Caco-2 (cell line): ENCODE measurements around the gene PPT1. TPM values are rescaled to one million over a fixed set of nuclear protein-coding genes. Genes with fewer than 3 reads are reported as not detected.

Source experiments
- BruUV-seq: library from RNA; stranded (reverse); fragments of 400-500 nt; replicated peaks from 2 replicates; lab custom pipeline; 2021; lab: Mats Ljungman, UMichigan
- CTCF ChIA-PET: fragments of 300-600 bp; sonication (Branson Sonifier 250); formaldehyde crosslinking; loops from one replicate; lab custom pipeline; 2022; ENCODE audit warnings: antibody characterized with exemption; lab: Charles Lee
- POLR2A ChIA-PET: fragments of 300-600 bp; sonication (Branson Sonifier 250); formaldehyde crosslinking; loops from one replicate; lab custom pipeline; 2022; ENCODE audit warnings: antibody characterized with exemption; lab: Charles Lee
- DNase-seq, 2 experiments: peaks; one replicate each; pipeline versions ENCODE4 v3.0.0 to v3.0.0-alpha.2; 2020 to 2022
- H3K27me3 ChIP-seq: replicated peaks from 2 replicates; pipeline ENCODE4 v1.6.0; 2011; ENCODE audit warnings: low read length; ENCODE audit not compliant: control insufficient read depth, insufficient read depth
- H3K36me3 ChIP-seq: 2 replicates; pipeline ENCODE4 v1.5.1; 2011; ENCODE audit warnings: low read length; ENCODE audit not compliant: control insufficient read depth, insufficient read depth
- H3K4me1 ChIP-seq: fragments of 250-450 bp; sonication (Bioruptor Pico); 2 replicates; pipeline ENCODE4 v1.5.1; 2020; ENCODE audit warnings: mild to moderate bottlenecking
- H3K4me3 ChIP-seq: 2 replicates; pipeline ENCODE4 v1.5.1; 2011; ENCODE audit warnings: low read depth, mild to moderate bottlenecking, control low read depth, low read length
- H3K9me3 ChIP-seq: fragments of 250-450 bp; sonication (Bioruptor Pico); 2 replicates; pipeline ENCODE4 v1.5.1; 2020; ENCODE audit warnings: mild to moderate bottlenecking, moderate library complexity
- H3K27ac Mint-ChIP-seq: one replicate; pipeline ENCODE4 v1.8.0; 2022; ENCODE audit warnings: mixed read lengths; ENCODE audit not compliant: unreplicated experiment
- H3K27me3 Mint-ChIP-seq: one replicate; pipeline ENCODE4 v1.8.0; 2022; ENCODE audit warnings: mixed read lengths; ENCODE audit not compliant: insufficient read depth, unreplicated experiment
- H3K36me3 Mint-ChIP-seq: one replicate; pipeline ENCODE4 v1.8.0; 2022; ENCODE audit warnings: mild to moderate bottlenecking, mixed read lengths; ENCODE audit not compliant: insufficient read depth, unreplicated experiment
- H3K4me1 Mint-ChIP-seq: one replicate; pipeline ENCODE4 v1.8.0; 2022; ENCODE audit warnings: low read depth, mixed read lengths; ENCODE audit not compliant: unreplicated experiment
- H3K4me3 Mint-ChIP-seq: one replicate; pipeline ENCODE4 v1.8.0; 2022; ENCODE audit warnings: mild to moderate bottlenecking, moderate library complexity, mixed read lengths; ENCODE audit not compliant: unreplicated experiment
- H3K9me3 Mint-ChIP-seq: one replicate; pipeline ENCODE4 v1.8.0; 2022; ENCODE audit warnings: mixed read lengths; ENCODE audit not compliant: unreplicated experiment
- intact Hi-C: fragments of 100-400 bp; cut with micrococcal nuclease; formaldehyde crosslinking; loops from one replicate; pipeline ENCODE4 v1.10.0; 2022; ENCODE audit not compliant: unreplicated experiment
- total RNA-seq: library from RNA; stranded (reverse); gene quantifications from 2 replicates; pipeline ENCODE4 v1.2.3, GENCODE V29; 2022
- TF ChIP-seq, protein P1 (sequence below), 2 experiments: fragments of 200-600 bp in 1 of 2; IDR thresholded peaks; 1 replicate in 1 of 2; 2 replicates in 1 of 2; pipeline versions ENCODE4 v1.5.1 to v1.8.0; 2011 to 2022; ENCODE audit warnings: antibody characterized with exemption in 1 of 2, control low read depth in 1 of 2, inconsistent platforms in 1 of 2, low read depth in 1 of 2, low read length in 1 of 2, mild to moderate bottlenecking in 1 of 2, moderate library complexity in 1 of 2; ENCODE audit not compliant: insufficient read depth in 1 of 2, severe bottlenecking in 1 of 2, unreplicated experiment in 1 of 2

PPT1 gene
- total RNA-seq, 1 experiment from 2014 or later, result 144 TPM

DNA sequence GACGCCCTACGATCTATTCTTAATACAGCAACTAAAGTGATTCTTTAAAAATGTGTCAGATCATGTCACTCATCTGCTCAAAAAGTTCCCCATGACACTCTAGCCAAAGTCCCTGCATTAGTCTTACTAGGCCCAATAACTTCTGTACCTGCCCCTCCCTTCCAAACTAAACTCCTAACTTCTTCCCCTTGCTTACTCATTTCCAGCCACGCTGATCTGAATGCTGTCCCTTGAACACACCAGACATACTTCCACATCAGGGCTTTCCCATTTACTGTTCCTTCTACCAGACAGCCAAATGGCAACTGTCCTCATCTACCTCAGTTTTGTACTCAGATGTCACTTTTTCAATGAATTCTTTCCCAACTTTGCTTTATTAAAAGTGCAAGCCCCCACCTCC, 1.2 kb downstream of the PPT1 start:
- Histone ChIP-seq H3K4me3 (no peak overlapping the region), H3K9me3 (no peaks in the 10 kb centered on the region), H3K36me3 (no peaks in the 10 kb centered on the region), H3K4me1 (peaks cover 3% of the 10 kb centered on the region; the same call in 1 of the 2 replicates), H3K27me3 (no peaks in the 10 kb centered on the region)
- Mint-ChIP-seq H3K4me3 (peak overlapping the region; percentile 25), H3K27ac (no peak overlapping the region), H3K9me3 (no peaks in the 10 kb centered on the region), H3K27me3 (no peaks in the 10 kb centered on the region), H3K4me1 (peaks cover 26% of the 10 kb centered on the region), H3K36me3 (peaks cover 24% of the 10 kb centered on the region)
- no peak for DNase-seq
- ChIA-PET CTCF (no interaction called here), POLR2A (no interaction called here)
- intact Hi-C loops, result no loop called here
- no TSS peak for BruUV-seq
- TF ChIP-seq, protein P1, sequence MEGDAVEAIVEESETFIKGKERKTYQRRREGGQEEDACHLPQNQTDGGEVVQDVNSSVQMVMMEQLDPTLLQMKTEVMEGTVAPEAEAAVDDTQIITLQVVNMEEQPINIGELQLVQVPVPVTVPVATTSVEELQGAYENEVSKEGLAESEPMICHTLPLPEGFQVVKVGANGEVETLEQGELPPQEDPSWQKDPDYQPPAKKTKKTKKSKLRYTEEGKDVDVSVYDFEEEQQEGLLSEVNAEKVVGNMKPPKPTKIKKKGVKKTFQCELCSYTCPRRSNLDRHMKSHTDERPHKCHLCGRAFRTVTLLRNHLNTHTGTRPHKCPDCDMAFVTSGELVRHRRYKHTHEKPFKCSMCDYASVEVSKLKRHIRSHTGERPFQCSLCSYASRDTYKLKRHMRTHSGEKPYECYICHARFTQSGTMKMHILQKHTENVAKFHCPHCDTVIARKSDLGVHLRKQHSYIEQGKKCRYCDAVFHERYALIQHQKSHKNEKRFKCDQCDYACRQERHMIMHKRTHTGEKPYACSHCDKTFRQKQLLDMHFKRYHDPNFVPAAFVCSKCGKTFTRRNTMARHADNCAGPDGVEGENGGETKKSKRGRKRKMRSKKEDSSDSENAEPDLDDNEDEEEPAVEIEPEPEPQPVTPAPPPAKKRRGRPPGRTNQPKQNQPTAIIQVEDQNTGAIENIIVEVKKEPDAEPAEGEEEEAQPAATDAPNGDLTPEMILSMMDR (IDR thresholded peaks at IDR 0.05; ENCODE audit: insufficient read depth in 1 of 2, low read depth in 1 of 2, low read length in 1 of 2, severe bottlenecking in 1 of 2, unreplicated experiment in 1 of 2), result no peak

DNA sequence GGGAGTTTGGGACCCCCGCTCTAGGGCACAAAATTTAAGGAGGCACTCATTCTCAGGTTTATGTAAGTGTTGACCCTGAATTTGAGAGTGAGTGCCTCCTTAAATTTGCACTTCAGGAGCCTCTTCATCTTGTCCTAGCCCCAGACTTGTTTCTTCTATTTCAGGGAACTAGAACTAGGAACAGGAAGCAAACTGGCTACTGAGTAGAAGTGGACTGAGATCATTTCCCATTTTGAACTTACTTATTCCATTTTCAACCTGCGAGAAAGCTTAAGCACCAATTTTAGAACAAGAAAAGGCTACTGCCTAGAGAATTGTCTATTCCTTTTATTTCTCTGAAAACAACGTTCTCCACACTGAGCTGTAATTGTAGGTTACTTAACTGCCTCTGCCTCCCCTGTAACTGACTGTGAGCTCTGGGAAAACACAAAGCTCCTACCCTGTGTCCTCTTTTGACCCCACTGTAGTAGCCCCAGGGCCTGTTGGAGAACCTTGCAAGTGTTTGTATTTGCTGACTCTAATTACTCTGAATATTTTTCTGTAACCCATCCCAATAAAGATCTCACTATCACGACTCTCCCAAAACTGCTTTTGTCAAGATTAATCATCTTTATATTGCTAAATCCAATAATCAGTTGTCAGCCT, 2.5 kb downstream of the PPT1 start:
- DNase-seq, result no peak
- peaks cover 26% of the 10 kb centered on the region for H3K4me1 Mint-ChIP-seq
- Histone ChIP-seq H3K4me1 (peaks cover 3% of the 10 kb centered on the region; the same call in 1 of the 2 replicates), H3K36me3 (no peaks in the 10 kb centered on the region), H3K27me3 (no peaks in the 10 kb centered on the region), H3K9me3 (no peaks in the 10 kb centered on the region), H3K4me3 (no peak overlapping the region)
- no peaks in the 10 kb centered on the region for H3K27me3 Mint-ChIP-seq
- TF ChIP-seq, protein P1 (IDR thresholded peaks at IDR 0.05; ENCODE audit: insufficient read depth in 1 of 2, low read depth in 1 of 2, low read length in 1 of 2, severe bottlenecking in 1 of 2, unreplicated experiment in 1 of 2), result no peak
- intact Hi-C loops, result no loop called here
- BruUV-seq, result no TSS peak
- no peak overlapping the region for H3K27ac Mint-ChIP-seq
- ChIA-PET CTCF (interaction anchor here (0.5 to 0.6 kb wide), 2 partner anchors 203 to 340 kb away, joined by 3 read pairs; no protein-coding TSS in a partner anchor), POLR2A (interaction anchor here (0.6 kb wide), 1 partner anchor 244 kb away, joined by 5 read pairs; no protein-coding TSS in a partner anchor)
- peaks cover 28% of the 10 kb centered on the region for H3K36me3 Mint-ChIP-seq
- peak overlapping the region; percentile 25 for H3K4me3 Mint-ChIP-seq
- no peaks in the 10 kb centered on the region for H3K9me3 Mint-ChIP-seq

DNA sequence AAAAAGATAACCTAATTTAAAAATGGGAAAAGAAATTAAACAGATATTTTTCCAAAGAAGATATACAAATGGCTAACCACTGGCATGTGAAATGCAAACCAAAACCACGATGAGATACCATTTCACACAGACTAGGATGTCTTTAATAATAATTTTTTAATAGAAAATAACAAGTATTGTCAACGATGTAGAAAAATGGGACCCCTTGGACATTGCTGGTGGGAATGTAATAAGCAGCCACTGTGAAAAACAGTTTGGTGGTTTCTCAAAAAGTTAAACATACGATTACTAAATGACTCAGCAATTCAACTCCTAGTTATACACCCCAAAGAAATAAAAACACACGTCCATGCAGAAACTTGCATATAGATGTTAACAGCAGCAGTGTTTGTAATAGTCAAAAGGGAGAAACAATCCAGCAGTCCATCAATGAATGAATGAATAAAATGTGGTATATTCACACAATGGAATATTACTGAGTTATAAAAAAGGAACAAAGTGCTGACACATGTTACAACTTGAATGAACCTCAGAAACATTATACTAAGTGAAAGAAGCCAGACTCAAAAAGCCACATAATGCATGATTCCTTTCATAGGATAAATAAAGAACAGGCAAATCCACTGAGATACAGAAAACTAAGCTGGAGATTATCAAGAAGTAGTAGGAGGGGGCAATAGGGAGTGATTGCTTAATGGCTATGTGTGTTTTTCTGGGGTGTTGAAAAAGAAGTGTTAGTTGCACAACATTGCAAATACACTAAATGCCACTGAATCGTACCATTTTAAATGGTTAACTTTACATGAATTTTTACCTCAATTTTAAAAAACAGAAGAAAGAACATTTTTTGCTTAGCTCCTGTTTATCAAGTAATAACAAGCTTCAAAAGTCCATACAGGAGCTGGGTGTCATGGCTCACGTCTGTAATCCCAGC, 4.1 kb downstream of the PPT1 start:
- no peaks in the 10 kb centered on the region for H3K27me3 Mint-ChIP-seq
- no peak overlapping the region for H3K4me3 Mint-ChIP-seq
- no peak overlapping the region for H3K4me3 ChIP-seq
- H3K4me1 ChIP-seq, result peaks cover 3% of the 10 kb centered on the region; the same call in 1 of the 2 replicates
- no peaks in the 10 kb centered on the region for H3K9me3 ChIP-seq
- H3K27ac Mint-ChIP-seq, result no peak overlapping the region
- H3K4me1 Mint-ChIP-seq, result peaks cover 26% of the 10 kb centered on the region
- H3K36me3 Mint-ChIP-seq, result peaks cover 42% of the 10 kb centered on the region
- no peaks in the 10 kb centered on the region for H3K9me3 Mint-ChIP-seq
- ChIA-PET POLR2A (no interaction called here), CTCF (interaction anchor here (0.7 kb wide), 1 partner anchor 107 kb away, joined by 3 read pairs; no protein-coding TSS in a partner anchor)
- no peaks in the 10 kb centered on the region for H3K27me3 ChIP-seq
- H3K36me3 ChIP-seq, result no peaks in the 10 kb centered on the region
- TF ChIP-seq, protein P1 (IDR thresholded peaks at IDR 0.05; ENCODE audit: insufficient read depth in 1 of 2, low read depth in 1 of 2, low read length in 1 of 2, severe bottlenecking in 1 of 2, unreplicated experiment in 1 of 2), result no peak
- intact Hi-C loops, result no loop called here
- BruUV-seq, result no TSS peak
- DNase-seq, result no peak
